ENCODE measurements around the gene CRYBG1. TPM values are rescaled to one million over a fixed set of nuclear protein-coding genes. Genes with fewer than 3 reads are reported as not detected.
A peak's percentile ranks its signal among the peaks of the same experiment; 100 is the strongest.

The CRYBG1 gene
- total RNA-seq, 2 experiments from 2014 or later: 59.2 TPM

DNA sequence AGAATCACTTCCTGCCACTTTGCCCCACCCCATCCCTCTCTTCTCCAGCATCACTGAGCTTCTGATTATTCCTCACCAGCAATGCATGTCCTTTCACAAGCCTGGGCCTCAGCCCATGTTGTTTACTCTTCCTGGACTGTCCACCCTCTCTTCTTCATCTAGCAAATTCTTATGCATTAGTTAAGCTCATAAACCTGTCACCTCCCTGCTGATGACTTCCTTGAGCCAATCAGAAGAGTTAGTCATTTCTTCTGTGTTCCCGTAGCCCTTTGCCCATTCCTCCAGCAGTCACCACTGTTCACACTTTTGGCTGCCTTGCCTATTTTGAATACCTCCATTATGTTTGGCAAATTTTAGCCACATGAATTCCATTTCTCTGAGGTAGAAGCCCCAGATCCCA is 4.1 kb upstream of the CRYBG1 start:
- Mint-ChIP-seq H3K27ac (no peak overlapping the region), H3K27me3 (peaks cover 64% of the 10 kb centered on the region), H3K4me1 (peaks cover 11% of the 10 kb centered on the region), H3K9me3 (no peaks in the 10 kb centered on the region), H3K4me3 (no peak overlapping the region), H3K36me3 (ENCODE audit: low read depth) (no peaks in the 10 kb centered on the region)
- ChIA-PET CTCF (interaction anchor here (3.3 kb wide), 1 partner anchor 17 kb away, joined by 16 read pairs; no protein-coding TSS in a partner anchor), POLR2A (no interaction called here)
- DNase-seq: no peak

DNA sequence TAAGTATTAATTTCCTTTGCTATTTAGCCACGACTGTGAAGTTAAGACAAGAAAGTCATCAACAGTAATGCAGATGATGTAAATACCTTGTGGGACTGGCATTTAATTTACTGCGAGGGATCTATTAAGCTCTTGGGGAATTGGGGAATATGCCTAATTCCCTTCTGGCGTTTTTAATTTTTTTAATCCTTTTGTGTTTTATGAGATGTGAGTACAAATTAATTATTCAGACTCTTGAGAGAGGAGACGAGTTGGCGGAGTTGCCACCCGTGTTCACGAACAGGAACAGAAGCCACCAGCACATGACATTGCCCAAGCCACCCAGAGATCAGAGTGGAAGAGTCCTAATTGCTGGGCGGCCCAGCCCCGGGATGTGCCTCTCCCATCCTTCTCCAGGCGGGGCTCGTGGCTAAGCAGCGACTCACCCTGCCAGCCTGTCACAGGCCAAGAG is 533 bp upstream of the CRYBG1 start:
- Mint-ChIP-seq H3K27me3 (peaks cover 59% of the 10 kb centered on the region), H3K9me3 (no peaks in the 10 kb centered on the region), H3K36me3 (ENCODE audit: low read depth) (no peaks in the 10 kb centered on the region), H3K4me1 (peaks cover 12% of the 10 kb centered on the region), H3K4me3 (peak overlapping the region; percentile 14), H3K27ac (no peak overlapping the region)
- DNase-seq: no peak
- CTCF ChIA-PET: interaction anchor here (1.6 to 2.6 kb wide), 9 partner anchors 10 to 207 kb away, joined by 4 to 15 read pairs (median 10); no protein-coding TSS in a partner anchor
- POLR2A ChIA-PET: no interaction called here

- Mint-ChIP-seq H3K4me1 (peaks cover 12% of the 10 kb centered on the region), H3K27me3 (peaks cover 52% of the 10 kb centered on the region), H3K27ac (no peak overlapping the region), H3K4me3 (peak overlapping the region; percentile 62), H3K36me3 (ENCODE audit: low read depth) (no peaks in the 10 kb centered on the region), H3K9me3 (no peaks in the 10 kb centered on the region)
- ChIA-PET CTCF (interaction anchor here (0.7 to 2.6 kb wide), 15 partner anchors 9 to 252 kb away, joined by 3 to 15 read pairs (median 5); no protein-coding TSS in a partner anchor), POLR2A (interaction anchor here (0.6 kb wide), 1 partner anchor 151 kb away, joined by 3 read pairs; no protein-coding TSS in a partner anchor)
- DNase-seq: peak; percentile 17
Observed at GRCh38 chr6:106360989-106361430, 493 bp downstream of the CRYBG1 start.

GRCh38 chr6:106363401-106364138 is 3.1 kb downstream of the CRYBG1 start:
- CTCF ChIA-PET: no interaction called here
- Mint-ChIP-seq H3K36me3 (ENCODE audit: low read depth) (no peaks in the 10 kb centered on the region), H3K4me3 (no peak overlapping the region), H3K27ac (no peak overlapping the region), H3K9me3 (no peaks in the 10 kb centered on the region), H3K27me3 (peaks cover 45% of the 10 kb centered on the region), H3K4me1 (peaks cover 12% of the 10 kb centered on the region)
- no peak for DNase-seq
- POLR2A ChIA-PET: no interaction called here

DNA sequence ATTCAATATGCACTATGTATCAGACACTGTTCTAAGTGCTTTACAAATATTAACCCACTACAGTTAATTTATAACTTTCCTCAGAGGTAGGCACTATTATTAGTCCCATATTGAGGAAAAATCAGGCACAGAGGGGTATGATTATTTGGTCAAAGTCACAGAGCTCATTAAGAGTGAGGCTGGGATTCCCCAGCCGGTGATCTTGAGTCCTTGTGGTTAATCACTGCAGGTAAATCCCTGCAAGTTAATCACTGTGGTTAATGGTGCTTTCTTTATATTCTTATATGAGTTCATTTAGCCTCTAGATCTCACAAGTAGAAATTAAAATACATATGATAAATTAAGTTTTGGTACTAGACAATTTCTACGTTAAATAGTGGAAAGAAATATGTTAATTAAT is 9.2 kb downstream of the CRYBG1 start:
- DNase-seq: no peak
- no peak overlapping the region for H3K4me3 Mint-ChIP-seq
- no peak overlapping the region for H3K27ac Mint-ChIP-seq
- peaks cover 13% of the 10 kb centered on the region for H3K27me3 Mint-ChIP-seq
- ChIA-PET POLR2A (no interaction called here), CTCF (interaction anchor here (0.9 to 3.1 kb wide), 6 partner anchors 9 to 197 kb away, joined by 3 to 10 read pairs (median 5); partner anchors contain the start of gene CRYBG1)
- peaks cover 13% of the 10 kb centered on the region for H3K4me1 Mint-ChIP-seq
- H3K9me3 Mint-ChIP-seq: no peaks in the 10 kb centered on the region
- H3K36me3 Mint-ChIP-seq (ENCODE audit: low read depth): no peaks in the 10 kb centered on the region

DNA sequence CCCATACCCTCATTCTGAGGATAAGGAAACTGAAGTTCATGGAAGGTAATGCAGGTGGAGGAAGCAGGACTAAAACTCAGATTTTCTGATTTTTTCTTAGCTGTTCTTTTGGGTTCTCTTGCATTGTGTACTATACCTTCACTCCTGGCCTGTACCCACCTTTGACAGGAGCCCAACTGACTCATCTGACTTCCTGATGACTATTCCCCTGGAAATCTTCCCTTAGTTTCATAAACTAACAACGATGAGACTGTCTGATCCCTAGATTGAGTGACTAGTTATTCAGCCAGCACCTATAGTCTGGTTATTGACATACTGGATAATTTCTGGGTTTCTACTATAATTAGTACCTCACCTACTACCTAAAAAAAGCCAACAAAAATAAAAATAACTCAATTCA is 10.1 kb downstream of the CRYBG1 start:
- Mint-ChIP-seq H3K27me3 (peaks cover 13% of the 10 kb centered on the region), H3K36me3 (ENCODE audit: low read depth) (no peaks in the 10 kb centered on the region), H3K9me3 (no peaks in the 10 kb centered on the region), H3K4me3 (no peak overlapping the region), H3K4me1 (peaks cover 13% of the 10 kb centered on the region), H3K27ac (no peak overlapping the region)
- no peak for DNase-seq
- POLR2A ChIA-PET: no interaction called here
- CTCF ChIA-PET: interaction anchor here (1.4 to 3.1 kb wide), 3 partner anchors 10 to 31 kb away, joined by 10 to 13 read pairs (median 10); partner anchors contain the start of gene CRYBG1

DNA sequence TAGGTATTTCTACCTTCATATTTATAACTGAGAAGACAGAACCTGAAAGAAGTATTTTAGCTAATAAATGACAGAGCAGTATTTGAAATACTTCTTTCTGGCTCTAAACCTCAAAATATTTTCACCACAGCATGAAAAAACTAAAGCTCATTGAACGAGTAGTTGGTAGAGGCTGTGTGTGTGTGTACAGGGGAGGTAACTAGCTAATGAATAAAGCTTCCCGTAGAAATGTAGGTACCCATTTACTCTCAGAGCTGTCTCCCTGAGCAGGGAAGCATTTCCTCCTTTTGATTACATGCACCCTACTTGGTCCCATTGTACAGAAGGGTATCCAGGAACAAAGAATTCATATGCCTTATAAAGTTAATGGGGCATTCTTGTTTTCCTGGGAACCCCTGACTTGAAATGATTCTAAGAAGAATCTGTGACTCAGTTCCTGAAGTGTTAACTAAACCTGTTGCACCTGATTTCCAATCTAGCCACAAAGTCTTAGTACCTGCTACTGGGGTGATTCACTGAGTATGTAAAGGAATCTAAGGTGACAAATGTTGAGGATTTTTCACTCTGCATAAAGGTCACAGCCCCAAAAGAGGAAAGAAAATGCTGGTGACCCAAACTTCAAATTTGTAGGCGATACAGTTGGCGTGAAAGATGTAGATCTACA is 12.5 kb downstream of the CRYBG1 start:
- no peak for DNase-seq
- ChIA-PET POLR2A (no interaction called here), CTCF (interaction anchor here (1.0 to 3.1 kb wide), 3 partner anchors 12 to 138 kb away, joined by 4 to 15 read pairs (median 10); partner anchors contain the start of gene CRYBG1)
- Mint-ChIP-seq H3K36me3 (ENCODE audit: low read depth) (no peaks in the 10 kb centered on the region), H3K27me3 (peaks cover 9% of the 10 kb centered on the region), H3K4me1 (peaks cover 16% of the 10 kb centered on the region), H3K4me3 (no peak overlapping the region), H3K9me3 (no peaks in the 10 kb centered on the region), H3K27ac (no peak overlapping the region)

- ChIA-PET POLR2A (no interaction called here), CTCF (interaction anchor here (2.8 kb wide), 1 partner anchor 13 kb away, joined by 15 read pairs; the partner anchor contains the start of gene CRYBG1)
- Mint-ChIP-seq H3K4me3 (no peak overlapping the region), H3K27ac (no peak overlapping the region), H3K9me3 (no peaks in the 10 kb centered on the region), H3K27me3 (peaks cover 3% of the 10 kb centered on the region), H3K4me1 (peaks cover 16% of the 10 kb centered on the region), H3K36me3 (ENCODE audit: low read depth) (no peaks in the 10 kb centered on the region)
- DNase-seq: no peak
Observed at GRCh38 chr6:106373502-106374239, 13.2 kb downstream of the CRYBG1 start.

GRCh38 chr6:106377061-106377540 is 16.6 kb downstream of the CRYBG1 start:
- Mint-ChIP-seq H3K27ac (no peak overlapping the region), H3K4me1 (peaks cover 28% of the 10 kb centered on the region), H3K9me3 (no peaks in the 10 kb centered on the region), H3K27me3 (peaks cover 7% of the 10 kb centered on the region), H3K4me3 (no peak overlapping the region), H3K36me3 (ENCODE audit: low read depth) (no peaks in the 10 kb centered on the region)
- no peak for DNase-seq
- ChIA-PET POLR2A (no interaction called here), CTCF (interaction anchor here (3.1 kb wide), 1 partner anchor 16 kb away, joined by 10 read pairs; the partner anchor contains the start of gene CRYBG1)

DNA sequence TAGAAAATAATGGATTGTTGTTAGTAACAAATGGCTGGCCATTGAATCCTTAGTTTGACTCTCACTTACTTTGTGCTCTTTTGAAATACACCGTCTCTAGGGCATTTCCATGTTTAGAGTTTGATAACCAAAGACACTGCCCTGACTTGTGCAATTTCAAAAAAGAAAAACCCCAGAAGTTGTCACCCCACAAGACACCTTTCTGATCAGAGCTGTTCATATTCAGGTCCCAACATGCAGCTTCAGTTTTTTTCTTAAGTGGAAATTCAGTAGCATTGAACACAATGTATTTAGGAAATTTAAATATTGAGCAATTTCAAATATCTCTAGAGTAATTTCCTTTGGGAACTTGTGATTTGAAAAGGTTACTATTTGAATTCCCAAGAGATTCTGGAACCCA is 19.4 kb downstream of the CRYBG1 start:
- no peak overlapping the region for H3K27ac Mint-ChIP-seq
- peaks cover 14% of the 10 kb centered on the region for H3K4me1 Mint-ChIP-seq
- no peak overlapping the region for H3K4me3 Mint-ChIP-seq
- no peaks in the 10 kb centered on the region for H3K36me3 Mint-ChIP-seq (ENCODE audit: low read depth)
- H3K27me3 Mint-ChIP-seq: peaks cover 9% of the 10 kb centered on the region
- ChIA-PET POLR2A (no interaction called here), CTCF (no interaction called here)
- H3K9me3 Mint-ChIP-seq: no peaks in the 10 kb centered on the region
- no peak for DNase-seq

DNA sequence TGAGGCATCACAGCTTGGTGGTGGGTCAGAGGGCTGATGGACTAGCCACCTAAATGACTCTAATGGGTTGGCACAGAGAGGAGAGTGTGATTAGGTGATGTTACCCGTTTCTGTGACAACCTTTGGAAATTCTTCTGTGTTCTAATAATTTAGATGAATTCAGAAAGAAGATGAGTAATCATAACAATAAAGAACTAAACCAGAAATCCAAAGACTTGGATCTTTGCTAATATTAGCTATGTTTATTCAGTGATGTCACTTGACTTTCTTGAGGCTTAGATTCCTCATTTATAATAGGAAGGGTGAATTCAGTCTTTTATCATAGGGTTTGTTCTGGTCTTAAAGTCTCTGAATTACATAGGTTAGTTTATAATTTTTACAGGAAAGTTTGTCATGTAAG is 19.9 kb downstream of the CRYBG1 start:
- H3K4me1 Mint-ChIP-seq: peaks cover 14% of the 10 kb centered on the region
- H3K27ac Mint-ChIP-seq: no peak overlapping the region
- ChIA-PET POLR2A (no interaction called here), CTCF (no interaction called here)
- H3K9me3 Mint-ChIP-seq: no peaks in the 10 kb centered on the region
- no peak overlapping the region for H3K4me3 Mint-ChIP-seq
- DNase-seq: no peak
- H3K36me3 Mint-ChIP-seq (ENCODE audit: low read depth): no peaks in the 10 kb centered on the region
- H3K27me3 Mint-ChIP-seq: peaks cover 9% of the 10 kb centered on the region

GRCh38 chr6:106381223-106381622 is 20.7 kb downstream of the CRYBG1 start:
- POLR2A ChIA-PET: no interaction called here
- no peak overlapping the region for H3K4me3 Mint-ChIP-seq
- DNase-seq: no peak
- H3K27me3 Mint-ChIP-seq: peaks cover 9% of the 10 kb centered on the region
- H3K36me3 Mint-ChIP-seq (ENCODE audit: low read depth): no peaks in the 10 kb centered on the region
- H3K9me3 Mint-ChIP-seq: no peaks in the 10 kb centered on the region
- CTCF ChIA-PET: interaction anchor here (1.6 kb wide), 2 partner anchors 42 to 46 kb away, joined by 4 to 5 read pairs; no protein-coding TSS in a partner anchor
- no peak overlapping the region for H3K27ac Mint-ChIP-seq
- H3K4me1 Mint-ChIP-seq: peaks cover 14% of the 10 kb centered on the region

All from activated CD4-positive, alpha-beta memory T cell treated with anti-CD3 and anti-CD28 coated beads, Interleukin-2, amount 10 ng/mL, durations not matched to agents 7 days and 5 days (primary cell).